NT2/D1 (cell line): ENCODE measurements around the gene XYLT1.

ENCODE experiments used
- SUZ12 ChIP-seq: IDR thresholded peaks from 2 replicates; pipeline ENCODE4 v1.6.1; 2011; ENCODE audit not compliant: insufficient read length, insufficient read depth; ENCODE audit errors: extremely low read depth
- YY1 ChIP-seq: IDR thresholded peaks from 2 replicates; pipeline ENCODE4 v1.6.1; 2011; ENCODE audit not compliant: insufficient read length, insufficient read depth
- ZNF274 ChIP-seq: IDR thresholded peaks from 2 replicates; pipeline ENCODE4 v1.6.1; 2011; ENCODE audit warnings: mild to moderate bottlenecking, low read depth, low read length

DNA sequence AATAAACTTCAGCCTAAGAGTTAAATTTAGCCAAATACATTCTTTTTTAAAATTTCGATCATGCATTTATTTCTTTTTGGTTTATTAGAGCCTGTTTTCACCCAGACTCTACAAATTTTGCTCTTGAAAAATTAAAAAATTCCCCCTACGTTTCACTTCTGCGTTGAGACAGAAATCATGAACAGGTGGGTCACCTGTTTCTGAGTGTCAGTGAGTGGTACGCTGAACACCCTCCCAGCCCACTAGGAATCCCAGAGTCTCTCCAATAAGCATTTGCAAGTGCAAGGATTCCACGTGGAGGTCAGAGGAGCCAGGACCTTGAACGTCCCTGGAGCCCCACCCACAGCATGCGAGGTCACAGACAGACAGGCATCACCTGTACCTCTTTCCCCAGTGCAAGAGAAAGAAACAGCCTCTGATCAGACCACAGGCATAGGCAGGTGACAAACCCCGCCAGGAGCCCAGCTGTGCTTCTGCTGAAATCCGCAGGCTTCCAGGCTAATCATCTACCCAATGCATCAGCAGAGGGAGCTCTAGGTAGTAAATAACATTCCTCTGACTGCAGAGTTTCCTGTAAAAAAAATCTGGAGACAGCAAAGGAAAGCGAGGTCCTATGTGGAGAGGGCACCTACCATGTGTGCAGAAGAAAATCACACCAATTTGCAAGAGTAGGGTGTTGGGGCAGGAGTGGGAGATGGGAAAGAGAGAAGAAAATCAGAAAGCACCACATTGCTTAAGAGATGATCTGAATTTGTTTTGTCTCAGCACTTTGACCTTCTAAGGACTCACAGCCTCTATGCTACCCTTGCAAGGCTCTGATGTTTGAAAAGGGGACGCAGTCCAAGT, 5.9 kb upstream of the XYLT1 start:
- TF ChIP-seq ZNF274, result no peak
- TF ChIP-seq YY1, result no peak
- no peak for TF ChIP-seq SUZ12
